CD14-positive monocyte (primary cell): ENCODE results near the gene DCP2. TPM values are rescaled to one million over a fixed set of nuclear protein-coding genes. Genes with fewer than 3 reads are reported as not detected.

ENCODE experiments used
- DNase-seq, 3 donors: peaks; one replicate each; pipeline ENCODE4 v3.0.0-alpha.2; 2011 to 2022
- H2AFZ ChIP-seq: 2 replicates; pipeline ENCODE4 v1.6.0; 2012; ENCODE audit warnings: mild to moderate bottlenecking, low read depth, low read length, inconsistent platforms; ENCODE audit not compliant: insufficient read depth, poor library complexity, severe bottlenecking
- H3K27ac ChIP-seq, 2 donors: 1 replicate in 1 of 2; 2 replicates in 1 of 2; pipeline ENCODE4 v1.5.1; 2012 to 2013; ENCODE audit warnings: low read length in 2 of 2, control low read depth in 1 of 2, inconsistent platforms in 1 of 2, low read depth in 1 of 2, mild to moderate bottlenecking in 1 of 2
- H3K27me3 ChIP-seq, 2 donors: one replicate each; pipeline versions ENCODE4 v1.6.0 to v1.6.1; 2011 to 2013; ENCODE audit warnings: low read length in 2 of 2; ENCODE audit not compliant: control insufficient read depth in 2 of 2, insufficient read depth in 2 of 2
- H3K36me3 ChIP-seq, 2 donors: replicated peaks in 1 of 2; 1 replicate in 1 of 2; 2 replicates in 1 of 2; pipeline versions ENCODE4 v1.5.1 to v1.6.1; 2012 to 2013; ENCODE audit warnings: low read length in 2 of 2, control low read depth in 1 of 2, inconsistent platforms in 1 of 2, mild to moderate bottlenecking in 1 of 2; ENCODE audit not compliant: insufficient read depth in 2 of 2, control insufficient read depth in 1 of 2
- H3K4me1 ChIP-seq, 2 donors: 1 replicate in 1 of 2; 2 replicates in 1 of 2; pipeline versions ENCODE4 v1.5.1 to v1.6.1; 2012 to 2013; ENCODE audit warnings: low read length in 2 of 2, control low read depth in 1 of 2, inconsistent platforms in 1 of 2, mild to moderate bottlenecking in 1 of 2, moderate library complexity in 1 of 2; ENCODE audit not compliant: insufficient read depth in 2 of 2, control insufficient read depth in 1 of 2
- H3K4me2 ChIP-seq: replicated peaks from 2 replicates; pipeline ENCODE3; 2012; ENCODE audit warnings: low read length, moderate library complexity, mild to moderate bottlenecking; ENCODE audit not compliant: poor library complexity, severe bottlenecking; ENCODE audit errors: extremely low read depth
- H3K4me3 ChIP-seq, 3 experiments: fragments of 200-600 bp in 1 of 3; sonication (generic) in 1 of 3; replicated peaks in 1 of 3; 1 replicate in 2 of 3; 2 replicates in 1 of 3; pipeline ENCODE4 v1.5.1; 2011 to 2013; ENCODE audit warnings: low read length in 3 of 3, mild to moderate bottlenecking in 3 of 3, control low read depth in 2 of 3, low read depth in 2 of 3, inconsistent platforms in 1 of 3, moderate library complexity in 1 of 3
- H3K79me2 ChIP-seq: 2 replicates; pipeline ENCODE4 v1.6.0; 2012; ENCODE audit warnings: mild to moderate bottlenecking, control low read depth, inconsistent platforms, low read length, moderate library complexity; ENCODE audit not compliant: insufficient read depth
- H3K9ac ChIP-seq: 2 replicates; pipeline ENCODE4 v1.6.0; 2017; ENCODE audit warnings: low read length, mild to moderate bottlenecking; ENCODE audit not compliant: insufficient read depth, poor library complexity, severe bottlenecking
- H3K9me3 ChIP-seq, 2 donors: replicated peaks in 1 of 2; 1 replicate in 1 of 2; 2 replicates in 1 of 2; pipeline versions ENCODE4 v1.5.1 to v1.6.1; 2012 to 2013; ENCODE audit warnings: low read length in 2 of 2, control low read depth in 1 of 2; ENCODE audit not compliant: control insufficient read depth in 1 of 2, insufficient read depth in 1 of 2
- H4K20me1 ChIP-seq: 2 replicates; pipeline ENCODE4 v1.6.0; 2012; ENCODE audit warnings: mild to moderate bottlenecking, low read length, control low read depth, moderate library complexity; ENCODE audit not compliant: insufficient read depth
- H3K27ac Mint-ChIP-seq, 7 donors: one replicate each; pipeline ENCODE4 v1.8.0; 2020; ENCODE audit warnings: mild to moderate bottlenecking in 7 of 7, mixed read lengths in 7 of 7, moderate library complexity in 6 of 7, inconsistent platforms in 2 of 7
- H3K27me3 Mint-ChIP-seq, 3 donors: one replicate each; pipeline ENCODE4 v1.8.0; 2021 to 2022; ENCODE audit warnings: low read depth in 3 of 3, mild to moderate bottlenecking in 3 of 3, mixed read lengths in 3 of 3, moderate library complexity in 3 of 3, inconsistent platforms in 1 of 3
- H3K36me3 Mint-ChIP-seq, 2 donors: one replicate each; pipeline ENCODE4 v1.8.0; 2020; ENCODE audit warnings: mixed read lengths in 2 of 2, inconsistent platforms in 1 of 2, mild to moderate bottlenecking in 1 of 2
- H3K4me1 Mint-ChIP-seq: one replicate; pipeline ENCODE4 v1.8.0; 2020; ENCODE audit warnings: mild to moderate bottlenecking, mixed read lengths
- H3K4me3 Mint-ChIP-seq, 2 donors: one replicate each; pipeline ENCODE4 v1.8.0; 2020; ENCODE audit warnings: mild to moderate bottlenecking in 2 of 2, mixed read lengths in 2 of 2, moderate library complexity in 1 of 2
- H3K9me3 Mint-ChIP-seq, 7 donors: one replicate each; pipeline ENCODE4 v1.8.0; 2020 to 2022; ENCODE audit warnings: mixed read lengths in 7 of 7, mild to moderate bottlenecking in 6 of 7, moderate library complexity in 6 of 7, inconsistent platforms in 2 of 7
- WGBS: methylation state at CpG from one replicate; pipeline ENCODE4 v1.1.5; 2013; ENCODE audit warnings: missing lambda C conversion rate; ENCODE audit not compliant: insufficient coverage; 5-methylcytosine and 5-hydroxymethylcytosine counted together
- intact Hi-C, 2 donors: fragments of 100-400 bp; cut with micrococcal nuclease; formaldehyde crosslinking; loops; one replicate each; pipeline versions ENCODE4 v1.15.0 to v1.15.1; 2023
- polyA plus RNA-seq, 3 donors: library from polyadenylated mRNA; depleted of rRNA in 1 of 3; unstranded in 2 of 3; stranded (reverse) in 1 of 3; fragments of 300-500 nt in 2 of 3; fragments of >200 nt in 1 of 3; fragmentation: Illumina TruSeq in 2 of 3; gene quantifications; 1 replicate in 2 of 3; 2 replicates in 1 of 3; pipeline ENCODE4 v1.2.3, GENCODE V29; 2012 to 2021
- TF ChIP-seq, protein P1 (sequence below): fragments of 200-600 bp; IDR thresholded peaks from one replicate; pipeline ENCODE4 v1.8.0; 2022; ENCODE audit warnings: antibody characterized with exemption, mild to moderate bottlenecking

Gene DCP2
- polyA plus RNA-seq, 3 donors, result 24.0 to 62.2 (median 58.9) TPM

DNA sequence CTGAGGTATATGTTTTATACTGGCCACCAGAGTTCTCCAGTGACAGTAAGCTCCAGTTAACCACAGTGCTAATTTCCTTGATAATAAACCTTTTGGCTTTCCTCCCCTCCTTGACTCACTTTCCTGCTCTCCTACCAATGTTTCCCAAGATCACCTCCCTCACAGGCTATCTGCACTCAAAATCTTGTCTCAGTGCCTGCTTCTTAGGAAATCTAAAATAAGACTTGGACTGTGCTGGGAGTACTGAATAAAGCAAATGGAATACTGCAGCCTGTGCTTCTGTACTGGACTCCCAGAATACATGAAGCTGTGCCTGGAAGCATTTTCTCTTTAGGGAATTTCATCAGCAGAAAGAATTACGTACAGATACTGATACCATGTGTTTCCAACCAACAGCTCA, 1.7 kb upstream of the DCP2 start:
- H3K27ac Mint-ChIP-seq, result no peak overlapping the region

DNA sequence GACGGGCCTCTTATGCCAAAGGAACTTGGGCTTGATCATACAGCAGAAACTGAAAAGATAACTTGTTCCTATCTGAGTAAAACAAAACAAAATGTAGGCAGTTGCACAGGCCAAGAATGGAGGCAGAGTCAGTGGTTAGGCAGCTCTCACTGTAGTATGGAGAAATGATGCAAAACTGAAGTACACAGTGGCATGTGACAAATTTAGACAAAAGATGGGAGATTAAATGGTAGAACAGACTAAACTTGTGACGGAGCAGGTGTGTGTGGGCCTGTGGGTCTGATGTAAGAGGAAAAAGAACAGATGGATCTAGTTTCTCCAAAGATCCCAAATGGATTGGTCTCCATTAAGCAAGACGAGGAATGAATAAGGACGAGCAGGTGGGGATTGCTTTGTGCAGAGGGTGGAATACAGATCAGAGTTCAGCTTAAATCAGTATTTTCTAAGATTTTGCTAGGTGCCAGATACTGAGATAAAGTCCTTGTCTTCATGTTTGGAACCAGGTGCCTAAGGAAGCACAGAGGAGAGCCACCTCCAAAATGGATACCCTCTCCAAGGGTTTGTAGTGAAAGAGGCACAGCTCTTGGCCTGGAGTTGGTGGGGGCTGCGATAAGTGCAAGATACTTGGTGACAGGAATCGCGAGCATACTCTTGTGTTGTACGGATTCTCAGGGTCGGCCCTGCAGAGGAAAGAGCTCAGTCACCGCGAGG, 722 bp upstream of the DCP2 start:
- Mint-ChIP-seq H3K4me3 (peak overlapping the region; percentile 95 to 100), H3K9me3 (no peaks in the 10 kb centered on the region), H3K4me1 (peaks cover 37% of the 10 kb centered on the region), H3K36me3 (peaks cover 3 to 6% of the 10 kb centered on the region in 2 donors), H3K27ac (peak overlapping the region; percentile 77 to 96 (median 85)), H3K27me3 (peaks cover 0 to 4% (median 0%) of the 10 kb centered on the region in 3 donors)
- no peak for DNase-seq
- peaks cover 43% of the 10 kb centered on the region for H3K79me2 ChIP-seq
- peak overlapping the region; percentile 91 for H2AFZ ChIP-seq
- H3K4me3 ChIP-seq, result peak overlapping the region; percentile 48 to 91 (median 70)
- peak overlapping the region; percentile 87 to 91 for H3K27ac ChIP-seq
- WGBS, result 31% methylated on average over 10 of the region's 11 CpGs
- H4K20me1 ChIP-seq, result peaks cover 39% of the 10 kb centered on the region
- H3K4me1 ChIP-seq, result peaks cover 15 to 34% of the 10 kb centered on the region in 2 donors
- peak overlapping the region; percentile 86 for H3K4me2 ChIP-seq
- no peaks in the 10 kb centered on the region for H3K9me3 ChIP-seq
- peak overlapping the region; percentile 88 for H3K9ac ChIP-seq
- H3K27me3 ChIP-seq, result no peaks in the 10 kb centered on the region
- H3K36me3 ChIP-seq, result peaks cover 0 to 3% of the 10 kb centered on the region in 2 donors
- intact Hi-C loops, result loop anchor here in 1 of 2 donors (5.0 kb wide), 2 partner anchors 54 to 114 kb away; partner anchors contain the start of genes REEP5 and SRP19
- TF ChIP-seq, protein P1, sequence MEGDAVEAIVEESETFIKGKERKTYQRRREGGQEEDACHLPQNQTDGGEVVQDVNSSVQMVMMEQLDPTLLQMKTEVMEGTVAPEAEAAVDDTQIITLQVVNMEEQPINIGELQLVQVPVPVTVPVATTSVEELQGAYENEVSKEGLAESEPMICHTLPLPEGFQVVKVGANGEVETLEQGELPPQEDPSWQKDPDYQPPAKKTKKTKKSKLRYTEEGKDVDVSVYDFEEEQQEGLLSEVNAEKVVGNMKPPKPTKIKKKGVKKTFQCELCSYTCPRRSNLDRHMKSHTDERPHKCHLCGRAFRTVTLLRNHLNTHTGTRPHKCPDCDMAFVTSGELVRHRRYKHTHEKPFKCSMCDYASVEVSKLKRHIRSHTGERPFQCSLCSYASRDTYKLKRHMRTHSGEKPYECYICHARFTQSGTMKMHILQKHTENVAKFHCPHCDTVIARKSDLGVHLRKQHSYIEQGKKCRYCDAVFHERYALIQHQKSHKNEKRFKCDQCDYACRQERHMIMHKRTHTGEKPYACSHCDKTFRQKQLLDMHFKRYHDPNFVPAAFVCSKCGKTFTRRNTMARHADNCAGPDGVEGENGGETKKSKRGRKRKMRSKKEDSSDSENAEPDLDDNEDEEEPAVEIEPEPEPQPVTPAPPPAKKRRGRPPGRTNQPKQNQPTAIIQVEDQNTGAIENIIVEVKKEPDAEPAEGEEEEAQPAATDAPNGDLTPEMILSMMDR, result no peak

More for the DNA sequence above, 1.7 kb upstream of the DCP2 start:
- no peak overlapping the region for H3K4me3 ChIP-seq
- no peak overlapping the region for H3K4me3 Mint-ChIP-seq
- peaks cover 0 to 2% of the 10 kb centered on the region in 2 donors for H3K36me3 Mint-ChIP-seq
- H3K4me2 ChIP-seq, result no peak overlapping the region
- H3K9ac ChIP-seq, result no peak overlapping the region
- H3K36me3 ChIP-seq, result no peaks in the 10 kb centered on the region
- peaks cover 33% of the 10 kb centered on the region for H3K79me2 ChIP-seq
- WGBS, result 100% methylated on average over 1 of the region's 1 CpG
- H2AFZ ChIP-seq, result no peak overlapping the region
- no peaks in the 10 kb centered on the region for H3K9me3 Mint-ChIP-seq
- peaks cover 0 to 4% (median 0%) of the 10 kb centered on the region in 3 donors for H3K27me3 Mint-ChIP-seq
- H3K4me1 ChIP-seq, result peaks cover 18 to 32% of the 10 kb centered on the region in 2 donors
- no peaks in the 10 kb centered on the region for H3K27me3 ChIP-seq
- H3K27ac ChIP-seq, result no peak overlapping the region
- TF ChIP-seq, protein P1, result no peak
- H4K20me1 ChIP-seq, result peaks cover 30% of the 10 kb centered on the region
- intact Hi-C loops, result loop anchor here in 1 of 2 donors (5.0 kb wide), 2 partner anchors 53 to 113 kb away; partner anchors contain the start of genes REEP5 and SRP19
- H3K4me1 Mint-ChIP-seq, result peaks cover 32% of the 10 kb centered on the region
- H3K9me3 ChIP-seq, result no peaks in the 10 kb centered on the region
- no peak for DNase-seq
